Skeletal muscle tissue (tissue), 4 donors: ENCODE measurements around the gene ZNF202. TPM values are rescaled to one million over a fixed set of nuclear protein-coding genes. Genes with fewer than 3 reads are reported as not detected.

Experiments used
- H3K27ac ChIP-seq: one replicate; pipeline ENCODE4 v1.7.0; 2013; ENCODE audit warnings: mild to moderate bottlenecking, low read depth, low read length, inconsistent platforms
- H3K27me3 ChIP-seq, 3 donors: one replicate each; pipeline ENCODE4 v1.7.0; 2013; ENCODE audit warnings: low read length in 3 of 3; ENCODE audit not compliant: control insufficient read depth in 3 of 3, insufficient read depth in 3 of 3
- H3K36me3 ChIP-seq, 3 donors: one replicate each; pipeline ENCODE4 v1.7.0; 2013; ENCODE audit warnings: low read length in 3 of 3; ENCODE audit not compliant: control insufficient read depth in 3 of 3, insufficient read depth in 3 of 3
- H3K4me1 ChIP-seq, 3 donors: one replicate each; pipeline ENCODE4 v1.7.0; 2013; ENCODE audit warnings: low read length in 3 of 3, mild to moderate bottlenecking in 3 of 3; ENCODE audit not compliant: control insufficient read depth in 3 of 3, insufficient read depth in 3 of 3
- H3K4me3 ChIP-seq, 3 donors: one replicate each; pipeline ENCODE4 v1.7.0; 2013; ENCODE audit warnings: low read length in 3 of 3
- H3K9ac ChIP-seq, 3 donors: one replicate each; pipeline ENCODE4 v1.7.0; 2013; ENCODE audit warnings: low read length in 3 of 3, mild to moderate bottlenecking in 3 of 3, moderate library complexity in 2 of 3, low read depth in 1 of 3
- H3K9me3 ChIP-seq, 3 donors: one replicate each; pipeline ENCODE4 v1.7.0; 2013; ENCODE audit warnings: low read length in 3 of 3; ENCODE audit not compliant: control insufficient read depth in 3 of 3
- total RNA-seq: library from RNA; depleted of rRNA; stranded (reverse); fragments of >200 nt; gene quantifications from one replicate; pipeline ENCODE4 v1.2.3, GENCODE V29; 2014
- donor health status: Osteomylitis.

Gene ZNF202
- total RNA-seq, result 9.4 TPM

DNA sequence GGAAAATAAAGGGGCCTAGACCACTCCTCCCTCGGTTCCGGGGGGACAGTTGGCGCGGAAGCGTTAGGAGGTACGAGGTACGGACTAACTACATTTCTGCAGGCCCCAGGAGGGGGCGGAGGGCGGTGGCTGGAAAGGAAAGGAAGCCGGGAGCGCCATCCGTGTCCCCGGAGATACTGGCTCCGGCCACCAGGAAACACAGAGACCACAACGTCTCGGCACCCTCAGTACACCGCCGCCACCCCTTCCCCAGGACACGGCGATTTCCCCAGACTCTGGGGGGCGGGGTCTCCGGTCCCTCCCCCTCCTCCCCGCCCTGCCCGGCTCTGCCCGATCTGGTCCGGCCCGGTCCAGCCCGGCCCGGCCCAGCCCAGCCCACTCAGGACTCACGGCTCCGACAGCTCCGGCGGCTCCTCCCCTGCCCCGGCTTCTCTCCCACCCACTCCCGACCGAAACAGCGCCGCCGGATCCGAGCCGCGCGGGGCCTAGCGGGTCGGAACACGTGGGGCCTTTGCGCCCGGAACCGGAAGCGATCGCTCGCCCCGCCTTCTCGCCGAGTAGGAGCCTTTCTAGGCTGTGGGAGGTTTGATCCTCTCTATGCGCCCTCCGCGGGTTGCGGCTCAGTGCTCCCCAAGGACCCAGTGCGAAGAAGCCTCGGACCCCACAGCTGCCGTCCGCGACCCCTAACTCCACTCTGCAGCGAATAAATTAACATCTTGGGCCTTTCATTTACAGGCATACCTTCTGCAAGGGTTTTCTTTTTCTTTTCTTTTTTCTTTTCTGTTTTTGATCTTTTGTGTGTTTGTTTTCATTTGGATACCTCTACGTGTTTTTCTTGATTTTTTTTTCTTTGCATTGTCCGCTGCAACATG, at the start of gene ZNF202:
Gene ZNF202 (minus strand): TSS at position 502 of the 872 bp plus-strand sequence. CDS start 10,772 bp downstream, outside the sequence.
- H3K4me3 ChIP-seq, result peak within 1 kb of the TSS; percentile 77 to 95 (median 91)
- H3K9me3 ChIP-seq, result no peaks in the 10 kb centered on the region
- H3K36me3 ChIP-seq, result peaks cover 6 to 16% (median 6%) of the 10 kb centered on the region in 3 donors
- no peaks in the 10 kb centered on the region for H3K27me3 ChIP-seq
- H3K27ac ChIP-seq, result peak within 1 kb of the TSS; percentile 72
- H3K4me1 ChIP-seq, result peaks cover 10 to 16% (median 16%) of the 10 kb centered on the region in 3 donors
- H3K9ac ChIP-seq, result peak within 1 kb of the TSS; percentile 87 to 91 (median 91)

DNA sequence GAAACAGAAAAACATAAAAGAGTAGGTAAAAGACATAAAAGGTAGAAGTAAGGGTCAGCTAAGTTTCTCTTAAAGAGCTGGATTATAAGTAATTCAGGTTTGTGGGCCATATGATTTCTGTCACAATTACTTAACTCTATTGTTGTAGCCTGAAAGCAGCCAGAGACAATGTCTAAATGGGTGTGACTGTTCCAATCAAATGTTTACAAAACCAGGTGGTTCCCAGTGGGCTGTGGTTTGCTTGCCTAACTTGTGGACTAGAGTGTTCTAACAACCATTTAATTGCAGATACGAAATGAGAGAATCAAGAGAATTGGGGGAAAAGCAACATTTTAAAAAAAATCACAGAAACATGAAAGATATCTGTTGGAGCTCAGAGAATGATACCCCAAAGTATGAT, 42.1 kb upstream of the ZNF202 start:
- Histone ChIP-seq H3K27me3 (no peaks in the 10 kb centered on the region), H3K36me3 (no peaks in the 10 kb centered on the region), H3K4me1 (no peaks in the 10 kb centered on the region), H3K4me3 (no peak overlapping the region), H3K9me3 (no peaks in the 10 kb centered on the region), H3K9ac (no peak overlapping the region), H3K27ac (no peak overlapping the region)

DNA sequence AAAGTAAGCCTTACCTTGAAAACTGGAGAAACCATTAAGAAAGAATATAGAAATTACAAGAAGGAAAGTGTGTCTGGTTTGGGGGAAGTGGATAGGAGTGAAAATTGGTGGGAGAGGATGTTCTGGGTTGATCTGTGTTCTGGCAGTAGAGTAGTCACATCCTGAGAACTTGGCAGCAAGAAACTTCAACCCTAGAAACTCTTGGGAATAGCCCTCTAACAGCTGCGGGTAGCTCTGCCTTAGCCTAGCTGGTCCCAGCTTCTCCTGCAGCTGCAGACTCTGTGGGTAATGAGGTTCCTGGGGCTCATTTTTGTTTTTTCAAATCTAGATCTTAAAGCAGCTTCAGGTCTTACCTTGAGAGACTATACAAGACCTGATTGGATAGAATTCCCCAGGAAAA, 37.1 kb upstream of the ZNF202 start:
- no peak overlapping the region for H3K27ac ChIP-seq

DNA sequence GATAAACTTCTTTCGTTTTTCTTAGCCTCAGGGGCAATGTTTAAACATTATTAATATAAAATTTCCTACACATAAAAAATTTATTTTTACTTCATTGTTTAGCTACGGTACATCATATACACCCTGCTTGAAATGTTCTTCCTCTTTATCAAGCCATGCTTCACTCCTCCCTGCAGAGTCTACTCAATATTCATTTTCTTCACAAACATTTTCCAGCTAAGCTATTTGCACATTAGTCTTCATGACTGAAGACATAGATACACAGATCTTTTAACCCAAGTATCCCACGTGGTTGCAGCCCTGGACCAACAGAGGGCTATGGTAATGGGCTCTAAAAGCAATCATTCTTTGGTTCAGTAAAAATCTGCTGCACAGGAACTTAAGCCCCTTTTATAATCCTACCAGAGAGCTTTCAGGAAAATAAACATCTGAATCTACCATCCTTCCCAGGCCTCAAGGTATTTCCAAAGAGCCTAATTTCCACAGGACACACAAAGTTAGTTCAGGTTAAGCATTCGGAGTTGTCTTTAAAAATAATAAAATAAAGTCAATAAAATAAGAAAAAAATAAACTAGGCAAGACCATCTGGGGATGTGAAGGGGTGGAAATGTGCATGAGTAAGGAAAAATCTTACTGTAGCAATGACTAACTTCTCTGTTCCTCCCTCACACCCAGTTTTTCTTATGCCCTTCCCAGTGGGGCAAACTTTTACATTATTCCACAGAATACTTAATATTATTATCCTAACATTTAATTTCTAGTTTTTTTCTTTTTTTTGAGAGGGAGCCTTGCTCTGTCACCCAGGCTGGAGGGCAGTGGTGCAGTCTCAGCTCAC, 34.5 kb upstream of the ZNF202 start:
- H3K27me3 ChIP-seq, result no peaks in the 10 kb centered on the region
- no peak overlapping the region for H3K9ac ChIP-seq
- no peaks in the 10 kb centered on the region for H3K36me3 ChIP-seq
- no peaks in the 10 kb centered on the region for H3K9me3 ChIP-seq
- no peaks in the 10 kb centered on the region for H3K4me1 ChIP-seq
- no peak overlapping the region for H3K4me3 ChIP-seq
- no peak overlapping the region for H3K27ac ChIP-seq

More for the DNA sequence above, 37.1 kb upstream of the ZNF202 start:
- H3K9ac ChIP-seq, result no peak overlapping the region
- no peak overlapping the region for H3K4me3 ChIP-seq
- no peaks in the 10 kb centered on the region for H3K27me3 ChIP-seq
- no peaks in the 10 kb centered on the region for H3K9me3 ChIP-seq
- no peaks in the 10 kb centered on the region for H3K36me3 ChIP-seq
- no peaks in the 10 kb centered on the region for H3K4me1 ChIP-seq

DNA sequence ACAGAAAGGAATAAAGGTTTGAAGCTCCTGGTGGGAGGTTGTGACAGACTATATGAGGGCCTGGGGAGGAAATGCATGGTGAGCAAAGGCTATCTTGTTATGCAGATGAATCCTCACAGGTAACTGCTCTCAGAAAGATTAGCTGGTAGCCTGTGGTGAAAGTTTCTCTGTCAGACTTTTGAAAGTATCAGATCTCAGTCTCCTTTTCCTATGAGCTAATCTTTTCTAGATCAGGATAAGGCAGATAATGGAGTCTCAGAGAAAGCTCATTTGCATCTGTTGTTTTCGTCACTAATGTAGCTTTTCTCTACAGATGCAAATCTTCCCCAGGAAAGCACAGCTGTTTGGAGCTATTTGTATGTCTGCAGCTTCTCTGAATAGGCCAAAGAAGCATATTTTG, 33.8 kb upstream of the ZNF202 start:
- Histone ChIP-seq H3K4me1 (no peaks in the 10 kb centered on the region), H3K36me3 (no peaks in the 10 kb centered on the region), H3K9me3 (no peaks in the 10 kb centered on the region), H3K4me3 (no peak overlapping the region), H3K9ac (no peak overlapping the region), H3K27me3 (no peaks in the 10 kb centered on the region), H3K27ac (no peak overlapping the region)

DNA sequence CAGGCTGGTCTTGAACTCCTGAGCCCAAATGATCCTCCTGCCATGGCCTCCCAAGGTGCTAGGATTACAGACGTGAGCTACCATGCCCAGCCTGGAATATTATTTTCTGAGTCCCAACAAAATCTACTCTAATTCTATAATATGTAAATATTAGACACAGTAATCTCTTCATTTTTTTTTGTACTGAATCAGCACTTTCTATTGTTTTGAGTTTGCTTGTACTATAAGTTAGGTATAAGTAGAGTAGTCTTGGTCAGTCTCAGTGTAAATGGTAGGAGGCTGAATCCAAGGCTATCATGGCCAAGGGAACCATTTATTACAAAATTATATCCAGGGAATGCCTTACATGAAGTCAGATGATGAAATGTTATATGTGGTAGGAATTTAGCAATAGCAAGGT, 32.5 kb upstream of the ZNF202 start:
- Histone ChIP-seq H3K4me1 (no peaks in the 10 kb centered on the region), H3K27ac (no peak overlapping the region), H3K9me3 (no peaks in the 10 kb centered on the region)

DNA sequence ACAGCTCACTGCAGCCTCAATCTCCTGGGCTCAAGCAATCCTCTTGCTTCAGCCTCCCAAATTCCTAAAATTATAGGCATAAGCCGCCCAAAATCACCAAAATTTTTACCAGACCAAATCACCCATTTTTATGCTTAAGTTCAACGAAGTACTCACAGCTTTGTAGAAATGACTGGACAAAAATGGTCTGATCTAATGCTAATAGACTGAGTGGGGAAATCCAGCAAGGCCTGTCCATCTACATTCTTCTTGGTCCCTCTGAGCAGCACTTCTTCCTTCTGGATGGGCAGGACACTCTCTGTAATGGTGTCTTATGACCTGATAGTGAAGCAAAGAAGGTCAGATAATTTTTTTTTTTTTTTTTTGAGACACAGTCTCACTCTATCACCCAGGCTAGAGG, 31.6 kb upstream of the ZNF202 start:
- H3K27me3 ChIP-seq, result no peaks in the 10 kb centered on the region
- no peak overlapping the region for H3K4me3 ChIP-seq
- H3K9me3 ChIP-seq, result no peaks in the 10 kb centered on the region
- H3K9ac ChIP-seq, result no peak overlapping the region
- no peaks in the 10 kb centered on the region for H3K36me3 ChIP-seq
- no peaks in the 10 kb centered on the region for H3K4me1 ChIP-seq
- no peak overlapping the region for H3K27ac ChIP-seq

More for the DNA sequence above, 32.5 kb upstream of the ZNF202 start:
- H3K27me3 ChIP-seq, result no peaks in the 10 kb centered on the region
- H3K36me3 ChIP-seq, result no peaks in the 10 kb centered on the region
- no peak overlapping the region for H3K4me3 ChIP-seq
- H3K9ac ChIP-seq, result no peak overlapping the region

DNA sequence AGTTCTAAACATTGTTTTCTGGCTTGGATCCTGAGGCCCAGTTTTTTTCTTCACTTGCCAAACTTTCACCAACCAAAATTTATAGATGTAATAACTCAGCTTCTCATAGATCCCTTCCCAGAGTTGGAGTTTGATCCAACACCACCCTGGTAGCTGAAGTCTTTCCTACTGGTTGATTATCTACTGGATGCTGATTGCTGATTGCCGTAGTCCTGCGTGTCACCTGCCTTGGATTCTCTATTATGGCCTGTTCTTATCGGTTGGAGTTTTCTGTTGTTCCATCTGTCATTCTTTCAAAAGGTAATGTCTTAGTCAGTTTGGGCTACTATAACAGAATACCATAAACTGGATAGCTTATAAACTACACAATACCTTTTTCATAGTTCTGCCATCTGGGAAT, 30.2 kb upstream of the ZNF202 start:
- Histone ChIP-seq H3K27ac (no peak overlapping the region), H3K9ac (no peak overlapping the region)

DNA sequence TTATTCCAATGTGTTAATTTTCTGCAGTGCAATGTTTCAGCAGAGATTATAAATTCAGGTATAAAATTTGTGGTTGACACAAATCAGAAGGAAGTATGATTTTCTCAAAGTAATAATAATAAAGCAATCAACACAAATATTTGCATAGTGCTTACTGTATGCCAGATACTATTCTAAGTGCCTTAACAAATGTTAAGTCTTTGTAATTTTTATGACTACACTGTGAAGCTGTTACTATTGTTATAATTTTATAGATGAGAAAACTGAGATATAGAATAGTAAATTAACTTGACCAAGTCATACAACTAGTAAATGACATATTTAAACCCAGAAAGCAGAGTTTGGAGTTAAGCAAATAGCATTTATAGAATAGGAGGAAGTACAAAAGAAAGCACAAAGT, 29.3 kb upstream of the ZNF202 start:
- no peaks in the 10 kb centered on the region for H3K27me3 ChIP-seq
- no peaks in the 10 kb centered on the region for H3K4me1 ChIP-seq
- H3K9me3 ChIP-seq, result no peaks in the 10 kb centered on the region
- no peak overlapping the region for H3K4me3 ChIP-seq
- no peaks in the 10 kb centered on the region for H3K36me3 ChIP-seq
- no peak overlapping the region for H3K9ac ChIP-seq
- no peak overlapping the region for H3K27ac ChIP-seq

More for the DNA sequence above, 30.2 kb upstream of the ZNF202 start:
- Histone ChIP-seq H3K4me1 (no peaks in the 10 kb centered on the region), H3K4me3 (no peak overlapping the region), H3K27me3 (no peaks in the 10 kb centered on the region), H3K9me3 (no peaks in the 10 kb centered on the region), H3K36me3 (no peaks in the 10 kb centered on the region)

DNA sequence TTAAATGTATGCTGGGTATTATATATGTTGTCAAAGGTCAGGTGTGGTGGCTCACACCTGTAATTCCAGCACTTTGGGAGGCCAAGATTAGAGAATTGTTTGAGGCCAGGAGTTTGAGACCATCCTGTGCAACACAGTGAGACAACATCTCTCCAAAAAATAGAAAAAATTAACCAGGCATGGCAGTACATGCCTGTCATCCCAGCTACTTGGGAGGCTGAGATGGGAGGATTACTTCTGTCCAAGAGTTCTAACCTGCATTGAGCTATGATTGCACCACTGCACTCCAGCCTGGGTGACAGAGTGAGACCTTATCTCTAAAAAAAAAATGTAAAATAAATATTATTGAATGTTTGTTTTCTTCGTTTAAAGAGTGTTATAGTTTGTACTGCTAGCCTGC, 24.1 kb upstream of the ZNF202 start:
- Histone ChIP-seq H3K27me3 (no peaks in the 10 kb centered on the region), H3K9ac (no peak overlapping the region), H3K4me1 (no peaks in the 10 kb centered on the region), H3K4me3 (no peak overlapping the region), H3K36me3 (no peaks in the 10 kb centered on the region), H3K27ac (no peak overlapping the region), H3K9me3 (peaks cover 0 to 3% (median 0%) of the 10 kb centered on the region in 3 donors)
